GM08714 (cell line): ENCODE data around the gene SCTR.

Experiments used
- H3K4me3 ChIP-seq: fragments of 200-500 bp; sonication (Bioruptor generic); 2 replicates; pipeline ENCODE4 v1.5.1; 2014; ENCODE audit warnings: mild to moderate bottlenecking, low read length, inconsistent platforms
- ZNF274 ChIP-seq: IDR thresholded peaks from 2 replicates; pipeline ENCODE4 v1.6.1; 2012; ENCODE audit warnings: mild to moderate bottlenecking, low read depth, low read length

SCTR gene

DNA sequence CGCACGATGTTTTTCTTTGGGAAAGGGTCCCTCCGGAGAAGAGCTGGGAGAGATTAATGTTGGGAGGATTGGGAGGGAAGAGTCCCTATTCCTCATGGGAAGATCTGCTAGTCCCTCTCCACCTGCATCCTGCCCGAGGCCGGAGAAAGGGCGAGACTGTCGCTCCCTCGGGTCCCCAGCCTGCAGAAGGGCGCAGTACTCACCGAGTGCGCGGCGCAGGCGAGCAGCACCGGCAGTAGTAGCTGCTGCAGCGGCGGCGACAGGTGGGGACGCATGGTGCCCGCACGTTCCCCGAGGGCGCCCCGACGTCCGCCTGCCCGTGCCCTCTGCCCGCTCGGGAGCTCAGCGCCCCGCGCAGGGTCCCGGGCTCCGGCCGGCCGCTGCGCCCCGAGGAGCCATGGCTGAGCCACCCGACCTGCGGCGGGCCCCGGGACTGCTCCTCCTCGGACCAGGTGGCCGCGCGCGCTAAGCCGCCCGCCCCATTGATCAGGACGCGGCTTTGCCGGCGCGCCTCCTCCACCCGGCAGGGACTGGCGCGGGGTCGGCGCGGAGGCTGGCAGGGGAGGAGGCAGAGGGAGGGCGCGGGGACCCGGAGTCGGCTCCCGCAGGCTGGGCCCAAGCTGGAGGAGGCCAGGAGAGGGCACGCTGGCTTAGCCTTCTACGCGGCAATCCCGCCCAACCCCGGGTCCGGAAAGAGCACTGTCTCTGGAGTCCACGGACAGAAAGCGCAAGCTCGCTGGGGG, at the start of gene SCTR:
Gene SCTR, minus strand, starts transcription at position 532 of the 743 bp plus-strand sequence. Its CDS starts 257 bp downstream, at position 275.
- H3K4me3 ChIP-seq, result no peak within 1 kb of the TSS
- no peak for TF ChIP-seq ZNF274

DNA sequence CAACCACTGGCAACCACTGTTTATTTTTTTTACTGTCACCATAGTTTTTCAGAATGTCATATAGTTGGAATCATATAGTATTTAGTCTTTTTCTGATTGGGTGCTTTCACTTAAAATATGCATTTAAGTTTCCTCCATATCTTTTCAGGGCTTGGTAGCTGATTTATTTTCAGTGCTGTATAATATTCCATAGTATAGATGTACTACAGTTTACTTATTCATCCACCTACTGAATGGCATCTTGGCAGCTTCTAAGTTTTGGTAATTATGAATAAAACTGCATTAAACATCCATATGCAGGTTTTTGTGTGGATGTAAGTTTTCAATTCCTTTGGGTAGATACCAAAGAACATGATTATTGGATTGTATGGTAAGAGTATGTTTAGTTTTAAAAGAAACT, 43.0 kb upstream of the SCTR start:
- TF ChIP-seq ZNF274, result no peak
- no peak overlapping the region for H3K4me3 ChIP-seq

DNA sequence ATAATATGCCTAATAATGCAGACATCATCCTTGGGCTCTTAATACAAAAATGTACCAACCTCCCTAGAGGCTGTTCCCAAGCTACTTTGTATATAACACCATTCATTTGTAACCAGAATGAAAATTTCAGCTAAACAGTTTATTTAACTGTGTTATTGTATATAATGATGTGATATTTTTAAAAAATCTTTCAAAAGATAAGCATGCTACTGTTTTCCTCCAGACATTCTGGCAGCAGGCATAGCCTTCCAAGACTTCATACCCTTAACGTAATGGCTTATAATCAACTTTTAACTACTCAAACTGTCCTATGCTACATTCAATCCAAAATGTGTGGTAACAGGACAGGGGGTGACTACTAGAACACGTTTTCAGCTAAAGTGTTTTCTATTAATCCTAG, 41.2 kb upstream of the SCTR start:
- H3K4me3 ChIP-seq, result no peak overlapping the region
- TF ChIP-seq ZNF274, result no peak

DNA sequence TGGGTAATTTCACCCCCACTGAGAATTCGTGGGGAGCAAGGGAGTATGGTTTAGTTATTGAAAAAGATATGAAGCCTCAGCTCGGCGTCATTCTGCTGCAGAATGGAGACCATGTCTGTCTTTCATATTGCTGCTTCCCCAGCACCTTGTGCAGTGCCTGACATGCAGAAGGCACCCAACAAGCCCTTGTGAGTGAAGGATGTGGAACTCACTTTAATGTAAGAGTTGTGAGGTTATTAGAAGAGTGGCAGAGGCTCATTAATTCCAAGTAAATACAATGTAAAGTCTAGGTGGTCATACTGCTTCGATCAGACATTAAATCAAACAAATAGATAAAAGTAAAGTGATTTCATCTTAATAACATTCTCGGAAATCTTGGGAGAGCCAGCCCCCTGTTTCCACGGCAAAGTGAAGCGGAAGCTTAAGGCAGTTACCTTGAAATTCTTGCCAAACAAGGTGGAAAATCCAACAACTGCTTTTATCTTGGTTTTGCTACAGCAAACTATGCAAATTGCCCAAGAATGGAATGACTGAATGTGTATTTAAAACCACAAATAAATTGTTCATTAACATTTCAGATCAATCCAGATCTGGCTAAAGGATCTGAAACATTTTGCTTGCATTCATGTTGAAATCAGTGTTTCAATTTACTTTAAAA, 29.5 kb upstream of the SCTR start:
- no peak for TF ChIP-seq ZNF274
- H3K4me3 ChIP-seq, result no peak overlapping the region

DNA sequence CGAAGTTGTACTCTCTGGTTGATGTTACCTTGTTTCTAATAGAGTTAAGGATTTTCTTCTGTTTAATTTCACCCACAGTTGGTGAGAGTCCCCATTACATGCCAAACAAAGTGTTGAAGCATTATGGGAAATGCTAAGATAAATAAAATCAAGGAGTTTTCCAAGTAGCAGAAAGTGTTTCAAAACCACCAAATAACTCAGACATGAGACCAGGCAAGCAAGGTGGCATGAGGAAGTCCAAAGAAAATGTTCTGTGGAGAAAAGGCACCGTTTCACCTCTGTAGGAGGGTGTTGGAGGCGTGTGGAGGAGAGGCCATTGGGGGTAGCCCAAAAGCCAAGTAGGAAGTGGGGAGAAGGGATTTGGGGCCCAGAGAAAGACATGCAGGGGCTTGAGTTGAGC, 28.6 kb upstream of the SCTR start:
- H3K4me3 ChIP-seq, result no peak overlapping the region
- TF ChIP-seq ZNF274, result no peak

DNA sequence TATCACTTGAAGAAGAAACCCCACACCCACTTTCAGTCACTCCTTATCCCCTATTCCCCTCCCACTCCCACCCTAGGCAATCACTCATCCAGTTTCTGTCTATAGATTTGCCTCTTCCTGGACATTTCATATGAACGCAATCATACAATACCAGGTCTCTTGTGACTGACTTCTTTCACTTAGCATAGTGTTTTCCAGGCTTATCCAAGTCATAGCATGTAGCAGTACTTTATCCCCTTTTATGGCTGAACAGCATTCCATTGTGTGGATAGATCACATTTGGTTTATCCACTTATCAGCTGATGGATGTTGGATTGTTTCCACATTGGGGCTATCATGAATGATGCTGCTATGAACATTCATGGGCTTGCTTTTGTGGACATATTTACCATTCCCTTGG, 26.6 kb upstream of the SCTR start:
- no peak for TF ChIP-seq ZNF274
- no peak overlapping the region for H3K4me3 ChIP-seq

DNA sequence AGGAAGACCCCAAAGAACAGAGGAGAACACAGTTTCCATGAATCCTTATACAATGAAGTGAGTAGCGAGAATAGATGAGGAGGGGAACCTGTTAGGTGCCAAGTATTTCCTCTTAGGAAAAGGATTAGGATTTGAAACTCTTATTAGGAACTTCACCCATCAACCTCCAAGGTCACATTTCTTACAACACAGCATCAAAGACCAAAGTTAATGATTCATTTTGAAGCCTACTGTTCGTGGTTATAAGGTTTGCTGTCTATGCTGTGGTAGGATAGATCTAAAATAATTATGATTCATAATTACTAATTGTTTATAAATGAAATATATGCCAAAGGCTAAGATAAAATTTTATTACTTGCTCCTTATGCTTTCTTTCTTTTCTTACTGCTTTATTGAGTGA, 26.1 kb upstream of the SCTR start:
- no peak for TF ChIP-seq ZNF274
- no peak overlapping the region for H3K4me3 ChIP-seq

DNA sequence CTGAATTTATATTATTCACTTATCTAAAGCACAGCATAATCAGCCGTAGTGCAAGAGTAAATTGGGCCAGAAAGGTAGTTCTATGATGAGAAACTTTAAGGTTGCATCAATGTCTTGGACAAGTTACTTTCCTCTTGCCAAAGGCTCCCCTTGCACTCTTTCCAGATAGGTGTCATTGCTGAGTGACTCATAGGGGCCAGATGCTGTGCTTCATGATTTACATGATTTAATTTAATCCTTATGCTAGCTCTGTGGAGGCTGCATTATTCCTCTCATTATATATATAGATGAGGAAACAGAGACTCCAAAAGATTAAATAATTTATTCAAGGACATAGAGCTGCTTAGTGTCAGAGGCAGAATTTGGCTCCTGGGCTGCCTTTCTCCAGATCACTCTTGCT, 25.0 kb upstream of the SCTR start:
- no peak for TF ChIP-seq ZNF274
- H3K4me3 ChIP-seq, result no peak overlapping the region

DNA sequence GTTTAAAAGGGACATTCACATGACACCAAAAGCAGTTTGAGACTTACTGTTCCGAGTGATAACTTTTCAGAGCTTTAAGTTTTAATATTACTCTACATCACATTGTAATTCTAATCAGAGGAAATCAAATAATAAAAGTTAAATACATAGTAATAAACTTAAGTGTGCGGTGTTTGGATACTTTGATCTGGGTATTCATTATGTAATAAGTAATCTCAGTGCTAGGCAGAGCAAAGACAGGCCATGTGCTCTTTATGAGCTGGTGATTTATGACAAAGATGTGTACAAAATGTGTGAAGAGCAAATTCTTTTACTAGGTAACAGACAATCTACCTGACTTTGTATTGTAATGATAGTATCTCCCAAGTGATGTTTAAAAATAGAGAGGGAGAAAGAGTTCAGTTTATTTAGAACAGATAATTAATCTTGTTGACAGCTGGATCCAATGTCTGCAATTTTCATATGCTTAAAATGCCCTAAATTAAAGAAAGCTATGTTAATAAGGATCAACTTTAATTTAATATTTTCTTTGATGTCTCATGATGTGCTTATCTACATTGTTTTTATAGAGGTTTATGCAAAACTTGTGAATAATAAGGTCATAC, 24.3 kb upstream of the SCTR start:
- H3K4me3 ChIP-seq, result no peak overlapping the region
- no peak for TF ChIP-seq ZNF274

DNA sequence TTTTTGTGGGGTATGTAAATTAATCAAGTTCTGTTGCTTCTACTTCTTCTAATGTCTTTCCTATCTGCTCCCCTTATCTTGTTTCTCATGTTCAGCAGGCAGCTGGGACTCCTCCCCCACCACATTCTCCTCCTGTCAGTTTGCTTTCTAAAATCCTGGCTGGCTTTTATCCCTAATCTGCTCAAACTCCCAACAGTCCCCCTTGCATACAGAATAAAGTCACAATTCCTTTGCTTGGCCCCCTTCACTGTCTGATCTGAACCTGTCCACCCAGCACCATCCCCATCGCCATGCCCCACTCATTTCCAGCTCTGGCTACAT, 22.1 kb upstream of the SCTR start:
- no peak overlapping the region for H3K4me3 ChIP-seq
- TF ChIP-seq ZNF274, result no peak

DNA sequence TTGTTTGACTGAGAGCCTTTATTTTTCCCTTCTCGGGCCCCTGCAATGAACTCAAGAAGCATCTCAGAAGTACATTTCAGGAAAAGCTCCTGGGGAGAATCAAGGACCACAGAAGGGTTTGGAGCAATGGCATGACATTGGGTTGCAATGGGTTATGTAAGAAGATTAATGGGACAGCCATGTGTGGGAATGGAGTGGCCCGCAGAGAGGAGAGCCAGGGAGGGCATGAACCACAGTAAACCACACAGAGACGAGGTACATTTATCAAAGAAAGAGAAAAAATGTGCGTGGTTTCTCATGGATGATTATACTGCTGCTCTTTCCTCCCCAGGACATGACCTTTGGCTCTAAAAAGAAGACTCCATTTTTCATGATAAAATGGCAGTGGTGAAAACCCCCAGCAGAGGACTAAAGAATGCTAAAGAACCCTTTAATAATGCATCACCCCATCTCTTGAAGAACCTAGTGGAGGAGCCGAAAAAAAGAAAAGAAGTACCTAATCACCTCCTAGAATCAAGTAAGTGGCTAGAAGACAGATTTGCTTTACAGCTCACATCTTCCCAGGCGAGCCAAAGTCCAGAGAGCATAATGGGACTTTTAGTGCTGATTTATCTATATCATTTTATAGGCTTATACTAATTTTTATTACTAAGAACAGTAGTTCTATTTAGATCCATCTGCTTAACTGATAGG, 21.6 kb upstream of the SCTR start:
- no peak overlapping the region for H3K4me3 ChIP-seq
- no peak for TF ChIP-seq ZNF274

DNA sequence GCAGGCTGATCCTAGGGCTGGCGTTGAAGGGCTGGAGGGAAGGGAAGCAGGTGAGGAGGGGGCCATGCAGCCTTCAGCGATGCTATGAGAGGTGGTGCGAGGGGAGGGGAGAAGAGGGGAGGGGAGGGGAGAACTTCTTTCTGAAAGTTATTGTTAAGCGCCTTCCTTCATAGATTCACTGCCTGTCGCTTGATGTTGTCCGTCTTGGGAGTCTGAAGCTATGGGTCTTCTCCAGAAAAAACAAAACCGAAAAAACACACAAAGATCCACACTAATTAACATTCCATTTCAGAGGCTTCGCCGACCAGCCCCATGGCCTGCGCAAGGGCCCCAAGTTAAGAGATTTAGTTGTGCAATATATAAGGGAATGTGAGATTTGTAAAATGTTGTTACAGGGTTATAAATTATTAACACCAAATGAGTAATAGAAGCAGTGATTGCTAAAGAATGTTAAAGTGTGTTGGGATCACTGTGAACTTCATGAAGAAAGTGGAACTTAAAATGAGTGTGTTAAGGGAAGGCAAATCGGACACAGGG, 20.7 kb upstream of the SCTR start:
- no peak overlapping the region for H3K4me3 ChIP-seq
- TF ChIP-seq ZNF274, result no peak

DNA sequence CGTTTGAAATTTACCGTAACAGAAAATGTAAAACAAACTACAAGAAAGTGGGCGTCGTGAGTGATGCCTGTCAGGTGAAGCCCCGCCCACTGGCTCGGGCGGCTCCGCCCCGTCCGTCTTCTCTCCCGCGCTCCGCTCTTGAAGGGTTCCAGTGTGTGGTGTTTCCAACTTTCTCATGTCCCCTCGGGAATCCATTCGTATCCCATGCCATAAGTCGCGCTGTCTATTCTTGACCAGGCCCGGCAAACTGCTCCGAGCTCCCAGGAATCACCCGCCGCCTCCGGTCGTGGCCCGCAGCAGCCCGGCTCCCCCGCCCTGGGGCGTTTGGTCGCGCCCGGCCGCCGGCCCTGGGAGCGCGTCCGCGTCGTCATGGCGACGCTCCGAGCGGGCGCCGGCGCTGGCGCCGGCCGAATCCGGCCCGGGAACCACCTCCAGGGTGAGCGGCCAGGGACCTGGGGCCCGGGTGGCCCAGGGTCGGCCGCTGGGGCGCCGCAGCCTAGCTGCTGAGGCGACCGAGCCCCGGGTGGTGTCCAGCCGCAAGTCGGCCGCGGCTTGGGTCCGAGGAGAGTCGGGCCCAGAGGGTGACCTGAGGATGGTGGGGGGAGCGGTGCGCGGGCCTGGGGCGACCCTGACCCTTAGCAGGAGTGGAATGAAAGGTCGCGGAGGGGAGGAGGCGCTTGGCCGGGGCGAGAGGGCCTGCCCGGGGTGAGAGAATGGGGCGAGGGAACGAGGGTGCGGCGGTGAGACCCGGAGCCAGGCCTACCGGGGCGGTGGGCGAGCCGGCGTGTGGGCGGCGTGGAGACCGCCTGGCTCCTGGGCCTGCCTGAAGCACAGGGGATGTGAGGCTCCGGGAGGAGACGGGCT, 20.0 kb upstream of the SCTR start, which contains the start of gene CFAP221:
Gene CFAP221, plus strand, starts transcription at position 375 of the 864 bp plus-strand sequence. CDS start 1,683 bp downstream, outside the sequence.
- TF ChIP-seq ZNF274, result no peak
- peak within 1 kb of the TSS; percentile 40; the same call in 1 of the 2 replicates for H3K4me3 ChIP-seq

DNA sequence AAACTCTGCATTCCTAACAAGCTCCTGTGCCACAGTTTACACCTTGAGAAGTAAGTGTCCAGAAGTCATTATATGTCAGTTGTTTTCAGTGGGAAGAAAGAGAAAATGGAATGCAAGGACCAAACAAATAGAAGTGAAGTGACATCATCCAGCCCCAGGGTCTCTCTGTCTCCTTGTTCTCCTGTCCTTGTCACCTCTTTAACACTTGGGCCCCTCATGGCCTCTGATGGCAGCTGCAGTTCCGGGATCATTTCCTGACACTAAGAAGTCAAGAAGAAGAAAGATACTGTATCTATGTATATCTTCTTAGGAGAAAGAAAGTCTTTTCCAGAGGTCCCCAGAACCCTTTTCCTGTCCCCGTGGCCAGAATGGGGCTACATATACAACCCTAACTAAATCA, 17.2 kb upstream of the SCTR start:
- no peak overlapping the region for H3K4me3 ChIP-seq
- TF ChIP-seq ZNF274, result no peak

DNA sequence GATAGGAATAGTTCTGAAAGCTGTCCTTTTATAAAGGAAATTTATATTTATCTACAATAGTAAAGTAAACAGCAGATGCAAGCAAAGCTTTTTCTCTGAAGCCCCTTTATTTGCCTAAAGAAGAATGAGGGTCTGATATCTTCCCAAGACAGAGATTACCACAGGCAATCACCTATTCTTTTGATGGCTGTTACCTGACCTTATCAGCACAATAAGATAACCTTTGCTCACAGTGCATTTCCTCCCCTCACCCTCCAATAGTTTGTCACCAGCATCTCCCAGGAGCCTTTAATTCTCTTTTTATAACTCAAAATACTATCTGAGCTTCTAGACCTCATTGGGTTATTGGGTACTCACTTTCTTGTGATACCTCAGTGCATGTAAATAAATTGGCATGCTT, 13.5 kb upstream of the SCTR start:
- TF ChIP-seq ZNF274, result no peak
- H3K4me3 ChIP-seq, result no peak overlapping the region
